ENCODE data around the gene COL28A1. TPM values are rescaled to one million over a fixed set of nuclear protein-coding genes. Genes with fewer than 3 reads are reported as not detected.

The COL28A1 gene
- total and polyA plus RNA-seq, 2 experiments from 2014 or later: 0.31 to 0.70 TPM

GRCh38 chr7:7421826-7422225 lies 113.8 kb downstream of the COL28A1 start (continued):
- TF ChIP-seq CTCF (conservative IDR thresholded peaks at IDR 0.05; ENCODE audit: low read depth in 2 of 2): no peak
- TF ChIP-seq POLR2AphosphoS5 (IDR thresholded peaks at IDR 0.05; ENCODE audit: low read depth): no peak
- TF ChIP-seq NANOG (IDR thresholded peaks at IDR 0.05; ENCODE audit: borderline replicate concordance): no peak

- Mint-ChIP-seq H3K4me3 (no peak overlapping the region), H3K4me1 (no peaks in the 10 kb centered on the region), H3K9me3 (no peaks in the 10 kb centered on the region), H3K27ac (no peak overlapping the region), H3K27me3 (ENCODE audit: insufficient read depth, low read depth, poor library complexity) (peaks cover 2% of the 10 kb centered on the region), H3K36me3 (ENCODE audit: low read depth) (no peaks in the 10 kb centered on the region)
- ATAC-seq: no peak
- H3K4me1 ChIP-seq (ENCODE audit: insufficient read depth): no peaks in the 10 kb centered on the region
- TF ChIP-seq JUNB (IDR thresholded peaks at IDR 0.05; ENCODE audit: unreplicated experiment) (no peak), STAT1 (IDR thresholded peaks at IDR 0.05; ENCODE audit: unreplicated experiment) (no peak), EZH2phosphoT487 (IDR thresholded peaks at IDR 0.05; ENCODE audit: unreplicated experiment) (no peak), NANOG (IDR thresholded peaks at IDR 0.05; ENCODE audit: borderline replicate concordance) (no peak), EZH2 (IDR thresholded peaks at IDR 0.05; ENCODE audit: low read depth, unreplicated experiment) (no peak), POLR2AphosphoS5 (IDR thresholded peaks at IDR 0.05; ENCODE audit: low read depth) (no peak), ZNF331 (CRISPR knock-in tag; IDR thresholded peaks at IDR 0.05; ENCODE audit: low read depth) (no peak), REST (IDR thresholded peaks at IDR 0.05; ENCODE audit: unreplicated experiment) (no peak)
- no peaks in the 10 kb centered on the region for H3F3A ChIP-seq (replicated peaks; ENCODE audit: low read depth)
- no peak overlapping the region for H3K4me2 ChIP-seq
- peak overlapping the region; percentile 28; the same call in 1 of the 2 replicates for H2AFZ ChIP-seq
- H3K4me3 ChIP-seq: no peak overlapping the region
- no peaks in the 10 kb centered on the region for H3K36me3 ChIP-seq (ENCODE audit: insufficient read depth)
- no peaks in the 10 kb centered on the region for H3K79me2 ChIP-seq (replicated peaks; ENCODE audit: insufficient read depth)
- 0 out of 2 replicates have a peak, but pooled peaks cover 3% of the 10 kb centered on the region for H3K9me2 ChIP-seq (ENCODE audit: insufficient read depth)
- DNase-seq (ENCODE audit: low spot score): no peak
- H3K27me3 ChIP-seq (ENCODE audit: insufficient read depth): no peaks in the 10 kb centered on the region
- H3K27ac ChIP-seq (ENCODE audit: low read depth): no peak overlapping the region
- no peaks in the 10 kb centered on the region for H4K20me1 ChIP-seq (replicated peaks; ENCODE audit: insufficient read depth)
These were observed 116.7 kb downstream of the COL28A1 start for GRCh38 chr7:7418997-7419396.
